ENCODE data around the gene NUP214. TPM values are rescaled to one million over a fixed set of nuclear protein-coding genes. Genes with fewer than 3 reads are reported as not detected.
"Not testable (repeated sequence)": the region's sequence is repeated elsewhere in the genome, so short reads cannot be mapped to it uniquely, and the experiment has no call there.

The NUP214 gene
- total RNA-seq, 1 donor from 2014 or later, result 12.2 TPM

- DNase-seq (ENCODE audit: low read depth, low spot score), result no peak
These were observed 133.5 kb downstream of the NUP214 start for GRCh38 chr9:131258698-131259431.

DNA sequence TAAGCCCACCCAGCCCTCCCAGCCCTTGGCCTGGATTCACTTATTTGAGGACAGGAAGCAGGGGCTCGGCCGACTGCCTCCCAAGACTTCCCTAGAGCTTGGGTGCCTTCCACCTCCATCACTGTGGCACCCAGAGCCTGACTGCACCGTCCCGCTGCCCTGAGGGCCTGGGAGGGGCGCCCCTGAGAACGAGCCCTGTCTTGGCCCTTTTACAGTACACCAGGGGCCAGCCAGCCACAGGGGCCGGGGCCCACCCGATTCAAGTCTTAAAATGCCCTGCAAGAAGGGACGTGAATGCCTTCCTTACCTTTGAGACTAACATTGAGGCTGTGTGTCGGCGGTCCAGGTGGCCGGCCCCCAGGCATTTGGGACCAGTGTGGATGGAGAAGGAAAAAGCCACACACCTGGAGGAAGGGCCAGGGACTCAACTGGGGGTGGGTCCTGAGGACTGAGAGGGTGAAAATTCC lies 134.1 kb downstream of the NUP214 start:
- DNase-seq (ENCODE audit: low read depth, low spot score), result no peak

- DNase-seq (ENCODE audit: low read depth, low spot score), result no peak
These were observed 134.7 kb downstream of the NUP214 start for GRCh38 chr9:131259916-131260597.

GRCh38 chr9:131260751-131261452 lies 135.5 kb downstream of the NUP214 start:
- DNase-seq (ENCODE audit: low read depth, low spot score), result no peak

- DNase-seq (ENCODE audit: low read depth, low spot score), result no peak
These were observed 137.1 kb downstream of the NUP214 start for GRCh38 chr9:131262327-131263032.

DNA sequence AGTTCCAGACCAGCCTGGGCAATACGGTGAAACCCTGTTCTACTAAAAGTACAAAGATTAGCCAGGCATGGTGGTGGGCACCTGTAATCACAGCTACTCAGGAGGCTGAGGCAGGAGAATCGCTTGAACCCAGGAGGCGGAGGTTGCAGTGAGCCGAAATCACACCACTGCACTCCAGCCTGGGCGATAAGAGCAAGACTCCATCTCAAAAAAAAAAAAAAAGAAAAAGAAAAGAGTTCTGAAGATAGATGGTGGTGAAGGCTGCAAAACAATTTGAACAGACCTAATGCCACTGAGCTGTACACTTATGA lies 137.6 kb downstream of the NUP214 start:
- not testable (repeated sequence) for DNase-seq (ENCODE audit: low read depth, low spot score)

DNA sequence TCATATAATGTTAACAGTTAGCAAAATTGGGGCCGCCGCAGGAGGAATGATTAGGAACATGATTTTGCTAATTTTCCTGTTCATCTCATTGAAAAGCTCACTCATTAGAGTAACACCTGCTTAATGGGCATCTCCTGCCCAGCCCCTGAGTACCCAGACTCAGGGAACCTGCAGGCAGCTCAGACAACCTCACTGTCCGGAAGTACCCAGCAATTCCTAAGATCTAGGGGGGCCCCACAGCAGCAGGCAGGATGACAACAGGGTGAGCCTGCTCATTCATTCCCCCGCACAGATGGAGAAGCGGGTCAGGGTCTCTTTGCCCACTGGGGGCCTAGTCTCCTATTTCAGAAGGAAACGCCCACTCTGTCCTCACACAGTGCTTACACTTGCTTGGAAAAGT lies 138.3 kb downstream of the NUP214 start:
- DNase-seq (ENCODE audit: low read depth, low spot score), result no peak

DNA sequence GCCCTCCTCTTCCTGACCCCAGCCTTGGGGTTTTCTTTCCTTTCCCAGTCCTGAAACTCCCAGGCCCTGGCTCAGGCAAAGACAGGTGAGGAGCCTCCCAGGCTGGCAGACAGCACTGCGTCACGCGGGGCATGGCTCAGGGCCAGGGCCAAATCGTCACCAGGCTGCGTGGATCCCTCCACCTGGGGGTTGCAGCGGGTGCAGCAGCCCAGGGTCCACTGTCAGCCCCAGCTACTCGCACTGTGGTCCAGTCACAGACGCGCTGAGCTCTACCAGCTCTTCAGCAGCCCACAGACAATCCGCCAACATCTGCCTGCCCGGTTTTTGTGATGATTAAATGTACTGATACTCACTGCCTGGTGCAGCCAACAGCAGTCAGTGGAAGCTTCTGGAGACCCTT lies 138.8 kb downstream of the NUP214 start:
- no peak for DNase-seq (ENCODE audit: low read depth, low spot score)

DNA sequence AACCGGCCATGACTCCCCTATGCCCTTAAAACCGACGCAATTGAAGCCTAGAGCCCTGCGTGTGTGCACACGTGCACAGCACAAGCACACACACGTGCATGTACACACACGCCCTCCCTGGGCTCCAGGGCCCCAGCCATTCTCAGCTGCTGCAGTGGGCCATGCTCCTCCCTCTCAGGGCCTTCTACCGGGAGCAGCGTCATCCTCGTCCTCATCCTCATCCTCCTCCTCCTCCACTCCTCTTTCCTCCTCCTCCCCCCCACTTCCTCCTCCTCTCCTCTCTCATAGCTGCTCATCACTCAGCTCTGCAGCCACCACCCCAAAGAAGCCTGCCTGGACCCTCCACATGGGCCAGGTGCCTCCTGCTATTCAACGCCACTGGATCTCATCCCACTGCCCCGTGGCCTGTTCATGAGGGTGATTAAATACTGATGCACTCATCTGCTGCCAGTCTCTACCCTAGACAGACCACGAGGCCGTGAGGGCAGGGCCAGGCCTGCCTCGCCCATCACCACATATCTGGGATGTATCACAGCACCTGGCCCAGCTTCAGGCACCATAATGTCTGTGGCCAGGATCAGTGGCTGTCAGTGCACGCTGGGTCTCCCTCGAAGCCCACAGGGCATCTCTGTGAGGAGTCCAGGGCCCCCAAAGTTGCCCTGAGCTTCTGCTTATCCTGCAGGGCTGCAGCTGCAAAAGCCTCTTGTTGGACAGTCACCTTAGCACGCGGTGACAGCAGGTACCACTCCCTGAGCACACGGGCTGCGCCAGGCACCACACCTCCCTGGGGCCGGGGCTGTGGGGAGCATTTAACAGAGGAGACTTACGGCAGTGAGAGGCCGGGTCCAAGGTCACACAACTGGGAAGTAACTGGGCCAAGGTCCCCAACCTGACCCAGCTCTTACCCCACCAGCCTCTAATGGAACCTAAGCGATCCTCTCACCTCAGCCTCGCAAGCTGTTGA lies 141.2 kb downstream of the NUP214 start:
- no peak for DNase-seq (ENCODE audit: low read depth, low spot score)

DNA sequence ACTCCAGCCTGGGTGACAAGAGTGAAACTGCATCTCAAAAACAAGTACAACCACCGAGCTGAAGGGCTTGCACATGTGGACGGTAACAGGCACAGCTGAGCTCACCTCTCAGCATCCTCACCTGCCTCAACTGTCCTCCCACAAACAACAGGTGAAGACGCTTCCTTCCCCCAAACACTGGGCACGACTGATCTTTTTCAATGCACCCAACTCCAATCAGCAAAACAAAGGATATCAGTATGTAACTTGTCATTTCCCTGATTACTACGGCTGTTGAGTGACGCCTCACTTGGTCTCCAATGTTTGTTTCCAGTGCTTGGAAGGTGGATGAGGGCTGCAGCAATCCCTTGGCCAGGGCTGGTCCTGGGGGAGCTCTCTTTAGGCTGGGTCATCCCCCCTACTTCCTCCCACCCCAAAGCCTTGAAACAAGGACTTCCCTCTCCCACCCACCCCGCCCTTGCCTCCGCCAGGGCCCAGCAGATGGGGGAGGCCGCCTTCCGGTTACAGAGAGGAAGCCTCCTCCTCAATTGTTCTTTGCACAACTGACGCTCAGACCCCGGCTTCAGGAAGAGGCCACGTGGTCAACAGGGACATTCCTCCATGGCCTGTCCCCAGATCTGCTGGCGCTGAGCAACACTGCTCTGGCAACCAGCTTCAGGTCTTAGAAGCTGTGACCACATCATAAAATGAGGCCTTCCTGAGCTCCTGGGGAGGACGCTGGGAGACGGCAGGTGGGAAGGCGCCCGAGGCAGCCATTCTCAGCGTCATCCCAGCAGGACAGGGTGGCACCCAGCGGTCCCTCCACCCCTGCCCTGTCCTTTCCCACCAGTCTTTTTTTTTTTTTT lies 145.0 kb downstream of the NUP214 start:
- DNase-seq (ENCODE audit: low read depth, low spot score), result no peak

DNA sequence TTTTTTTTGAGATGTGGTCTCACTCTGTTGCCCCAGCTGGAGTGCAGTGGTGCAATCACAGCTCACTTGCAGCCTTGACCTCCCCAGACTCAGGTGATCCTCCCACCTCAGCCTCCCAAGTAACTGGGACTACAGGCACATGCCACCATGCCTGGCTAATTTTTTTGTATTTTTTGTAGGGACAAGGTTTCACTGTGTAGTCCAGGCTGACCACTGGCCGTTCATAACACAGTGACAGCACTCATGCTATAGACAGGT lies 145.6 kb downstream of the NUP214 start:
- not testable (repeated sequence) for DNase-seq (ENCODE audit: low read depth, low spot score)

DNA sequence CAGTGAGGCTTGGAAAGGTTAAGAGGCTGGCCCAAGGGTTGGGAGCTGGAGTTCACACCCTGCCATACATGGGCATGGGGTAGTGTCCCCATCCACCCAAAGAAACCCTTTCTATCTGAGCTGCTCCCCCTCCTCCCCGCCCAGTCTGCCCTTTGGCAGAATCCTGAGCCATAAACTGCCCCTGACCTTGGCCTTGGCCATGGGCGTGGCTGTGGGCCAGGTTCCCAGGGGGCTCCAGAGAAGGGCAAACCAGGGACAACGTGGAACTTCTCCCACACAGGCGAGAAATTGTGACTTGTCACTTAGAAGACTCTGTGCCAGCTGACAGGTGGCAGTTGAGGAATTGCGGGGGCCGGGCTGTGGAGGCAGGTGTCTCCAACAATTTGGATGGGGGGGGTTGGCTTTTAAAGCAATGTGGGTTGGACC lies 146.1 kb downstream of the NUP214 start:
- no peak for DNase-seq (ENCODE audit: low read depth, low spot score)

DNA sequence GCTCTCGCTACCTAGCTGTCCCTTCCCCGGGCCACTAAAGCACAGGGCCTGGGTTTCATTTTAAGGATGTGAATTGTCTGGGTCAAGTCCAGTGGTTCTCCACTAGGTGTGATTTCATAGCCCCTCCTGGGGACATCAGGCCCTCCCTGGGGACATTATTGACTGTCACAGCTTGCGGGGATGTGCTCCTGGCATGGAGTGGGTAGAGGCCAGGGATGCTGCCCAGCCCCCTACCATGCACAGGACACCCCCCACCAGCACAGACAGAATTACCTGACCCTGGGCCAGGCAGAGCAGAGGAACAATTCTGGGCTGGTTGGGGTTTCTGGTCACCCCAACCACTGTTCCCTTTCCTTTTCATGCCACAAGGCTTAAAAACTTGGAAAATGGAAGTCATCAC lies 146.8 kb downstream of the NUP214 start:
- DNase-seq (ENCODE audit: low read depth, low spot score), result no peak

GRCh38 chr9:131273146-131273855 lies 147.9 kb downstream of the NUP214 start:
- DNase-seq (ENCODE audit: low read depth, low spot score), result no peak

DNA sequence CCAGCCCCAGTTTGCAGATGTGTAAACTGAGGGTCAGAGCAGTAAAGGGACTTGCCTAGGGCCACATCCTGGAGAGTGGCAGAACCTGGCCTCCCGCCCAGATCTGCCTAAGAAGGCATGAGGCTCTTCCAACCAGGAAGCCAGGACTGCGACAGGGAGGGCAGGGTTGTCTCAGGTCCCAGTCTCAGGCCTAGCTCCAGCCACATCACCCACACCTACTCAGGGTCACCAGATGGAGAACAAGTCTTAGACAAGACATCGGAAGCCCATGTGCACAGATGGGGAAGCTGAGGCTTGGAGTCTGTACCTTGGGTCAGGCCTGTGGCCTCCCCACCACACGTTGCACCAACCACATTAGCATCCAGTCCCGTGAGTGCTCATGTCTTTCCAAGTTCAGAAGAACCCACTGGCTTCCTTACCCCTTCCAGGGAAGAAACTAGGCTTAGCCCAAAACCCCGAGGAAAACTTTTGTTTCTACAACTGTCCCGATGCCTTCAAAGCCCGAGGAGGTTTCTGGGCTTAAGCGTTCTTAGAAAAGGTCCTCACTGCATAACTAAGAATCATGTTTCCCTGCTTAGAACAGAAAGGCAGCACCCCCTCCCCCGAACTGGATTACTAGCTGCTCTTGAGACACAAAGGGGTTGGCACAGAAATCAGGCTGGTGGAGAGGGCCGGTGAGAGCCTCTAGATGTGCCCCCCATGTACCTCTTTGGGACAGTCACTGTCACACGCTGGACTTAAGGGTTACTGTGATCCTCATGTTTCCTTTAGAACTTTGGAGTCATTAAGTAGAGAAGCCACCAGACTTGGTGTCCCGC lies 148.7 kb downstream of the NUP214 start:
- DNase-seq (ENCODE audit: low read depth, low spot score), result no peak

DNA sequence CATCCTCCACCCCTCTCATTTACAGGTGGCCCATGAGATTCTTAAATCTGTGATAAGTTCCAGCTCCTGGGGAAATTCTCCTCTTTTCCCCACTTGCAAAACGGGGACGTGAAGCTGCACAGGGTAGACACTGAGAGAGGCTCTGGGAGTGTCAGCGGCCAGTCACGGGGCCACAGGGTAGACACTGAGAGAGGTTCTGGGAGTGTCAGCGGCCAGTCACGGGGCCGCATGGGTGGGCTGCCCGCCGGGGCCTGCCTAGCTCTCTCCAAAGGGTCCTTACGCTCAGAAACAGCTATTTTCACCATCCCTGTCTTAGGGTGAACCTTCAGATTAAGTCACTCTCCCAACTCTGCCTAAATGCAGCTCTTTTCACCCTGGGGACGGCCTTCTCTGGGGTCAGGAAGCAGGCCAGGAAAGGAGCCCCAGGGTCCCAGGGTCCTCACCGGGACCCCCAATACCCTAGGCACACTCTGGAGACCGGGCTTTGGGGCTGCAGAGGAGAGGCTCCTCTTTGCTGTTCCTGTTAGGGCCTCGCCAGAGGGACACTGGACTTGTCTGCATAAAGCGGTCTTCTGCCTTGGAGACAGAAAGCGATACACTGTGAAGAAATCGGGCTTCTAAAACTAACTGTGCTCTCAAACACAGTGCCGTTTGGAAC lies 149.4 kb downstream of the NUP214 start:
- no peak for DNase-seq (ENCODE audit: low read depth, low spot score)

DNA sequence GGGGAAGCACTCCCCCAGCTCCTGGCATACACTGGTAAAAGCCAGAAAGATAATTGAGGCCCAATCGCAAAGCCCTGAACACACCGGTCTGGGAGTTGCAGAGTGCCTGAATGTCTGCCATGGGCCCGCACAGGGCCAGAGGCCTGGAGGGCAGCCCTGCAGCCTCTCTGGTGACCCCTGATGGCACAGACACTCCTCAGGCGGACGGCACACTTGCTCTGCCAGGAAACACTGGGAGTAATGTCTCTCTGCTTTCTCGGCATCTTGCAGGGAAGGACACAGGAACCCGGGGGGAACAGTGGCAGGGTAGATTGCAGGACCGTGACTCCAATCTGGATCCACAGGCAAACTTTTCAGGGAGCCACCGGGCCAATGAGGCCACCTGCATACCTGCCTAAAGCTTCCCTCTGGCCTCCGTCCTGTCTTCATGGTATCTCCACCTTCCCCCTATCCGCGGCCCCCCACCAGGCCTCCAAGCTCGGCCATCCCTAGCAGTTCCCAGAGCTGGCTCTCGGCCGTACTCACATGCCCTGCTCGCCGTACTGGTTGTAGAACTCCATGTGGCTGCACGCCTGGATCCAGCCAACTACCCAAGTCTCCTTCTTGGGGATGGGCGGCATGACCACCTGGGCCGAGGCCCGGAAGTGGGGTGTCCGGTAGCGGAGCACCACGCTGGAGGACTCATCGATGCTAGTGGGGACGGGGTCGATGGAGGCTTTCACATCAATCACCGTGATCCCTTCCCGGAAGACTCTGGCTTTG lies 150.1 kb downstream of the NUP214 start:
- DNase-seq (ENCODE audit: low read depth, low spot score), result no peak

All from pulmonary artery endothelial cell (primary cell).